HepG2 (cell line): ENCODE measurements around the gene STIM1. TPM values are rescaled to one million over a fixed set of nuclear protein-coding genes. Genes with fewer than 3 reads are reported as not detected.

Experiments used
- AKAP8 ChIP-seq: sonication (generic); formaldehyde crosslinking; IDR thresholded peaks from 2 replicates; pipeline ENCODE4 v1.5.1; 2020; ENCODE audit warnings: mild to moderate bottlenecking, missing genetic modification reagents
- CREM ChIP-seq, 2 experiments: sonication (generic) in 1 of 2; formaldehyde crosslinking in 1 of 2; IDR thresholded peaks; 2 replicates each; pipeline versions ENCODE4 v1.4.0 to v1.6.1; 2016 to 2020; ENCODE audit warnings: antibody characterized with exemption in 1 of 2, mild to moderate bottlenecking in 1 of 2, missing genetic modification reagents in 1 of 2
- MXD3 ChIP-seq: IDR thresholded peaks from 2 replicates; pipeline ENCODE4 v1.6.1; 2016; ENCODE audit warnings: mild to moderate bottlenecking, missing biosample characterization, missing genetic modification reagents
- NFYC ChIP-seq: IDR thresholded peaks from 2 replicates; pipeline ENCODE4 v1.6.1; 2016; ENCODE audit warnings: missing genetic modification reagents, missing compliant biosample characterization
- TARDBP ChIP-seq: sonication (generic); formaldehyde crosslinking; IDR thresholded peaks from 2 replicates; pipeline ENCODE4 v1.8.0; 2022; ENCODE audit warnings: mild to moderate bottlenecking, missing genetic modification reagents
- TFDP1 ChIP-seq: IDR thresholded peaks from 2 replicates; pipeline ENCODE4 v1.6.1; 2016; ENCODE audit warnings: missing compliant biosample characterization, missing genetic modification reagents, borderline replicate concordance
- THAP8 ChIP-seq: sonication (generic); formaldehyde crosslinking; IDR thresholded peaks from 2 replicates; pipeline ENCODE4 v1.5.1; 2020; ENCODE audit warnings: missing genetic modification reagents, mild to moderate bottlenecking, borderline replicate concordance
- ZBTB37 ChIP-seq: sonication (generic); formaldehyde crosslinking; IDR thresholded peaks from 2 replicates; pipeline ENCODE4 v1.4.0; 2020; ENCODE audit warnings: mild to moderate bottlenecking, missing genetic modification reagents
- ZHX1 ChIP-seq: sonication (generic); formaldehyde crosslinking; IDR thresholded peaks from 2 replicates; pipeline ENCODE4 v1.8.1; 2022; ENCODE audit warnings: low read depth, mild to moderate bottlenecking, missing genetic modification reagents
- ZNF281 ChIP-seq: sonication (generic); formaldehyde crosslinking; IDR thresholded peaks from 2 replicates; pipeline ENCODE4 v1.4.0; 2020; ENCODE audit warnings: missing genetic modification reagents, borderline replicate concordance
- ZNF326 ChIP-seq: sonication (generic); formaldehyde crosslinking; IDR thresholded peaks from 2 replicates; pipeline ENCODE4 v1.4.0; 2020; ENCODE audit warnings: missing genetic modification reagents, borderline replicate concordance
- ZNF33A ChIP-seq: sonication (generic); formaldehyde crosslinking; IDR thresholded peaks from 2 replicates; pipeline ENCODE4 v1.5.1; 2020; ENCODE audit warnings: missing genetic modification reagents, mild to moderate bottlenecking, moderate library complexity, borderline replicate concordance
- ZNF343 ChIP-seq: sonication (generic); formaldehyde crosslinking; IDR thresholded peaks from 2 replicates; pipeline ENCODE4 v1.4.0; 2020; ENCODE audit warnings: mild to moderate bottlenecking, missing genetic modification reagents
- ZNF430 ChIP-seq: sonication (generic); formaldehyde crosslinking; IDR thresholded peaks from 2 replicates; pipeline ENCODE4 v1.9.0; 2021; ENCODE audit warnings: mild to moderate bottlenecking, missing genetic modification reagents
- ZNF432 ChIP-seq: sonication (generic); formaldehyde crosslinking; IDR thresholded peaks from 2 replicates; pipeline ENCODE4 v1.5.0; 2020; ENCODE audit warnings: missing genetic modification reagents, mild to moderate bottlenecking, borderline replicate concordance
- ZNF501 ChIP-seq: sonication (generic); formaldehyde crosslinking; IDR thresholded peaks from 2 replicates; pipeline ENCODE4 v1.5.1; 2020; ENCODE audit warnings: mild to moderate bottlenecking, moderate library complexity, missing genetic modification reagents
- ZNF572 ChIP-seq: sonication (generic); formaldehyde crosslinking; IDR thresholded peaks from 2 replicates; pipeline ENCODE4 v1.5.1; 2020; ENCODE audit warnings: mild to moderate bottlenecking, missing genetic modification reagents
- ZNF891 ChIP-seq: sonication (generic); formaldehyde crosslinking; IDR thresholded peaks from 2 replicates; pipeline ENCODE4 v1.5.0; 2020; ENCODE audit warnings: mild to moderate bottlenecking, missing genetic modification reagents
- polyA plus RNA-seq, 8 experiments: library from polyadenylated mRNA; depleted of rRNA in 3 of 8; stranded (reverse) in 7 of 8; unstranded in 1 of 8; fragments of >200 nt; fragmentation: Illumina TruSeq in 4 of 8; extraction: Trizol in 4 of 8; gene quantifications; 2 replicates each; pipeline versions ENCODE4 v1.2.1 to v1.2.3, GENCODE V29; 2011 to 2016; ENCODE audit warnings: low read depth in 4 of 8, missing spikeins in 1 of 8, mixed read lengths in 1 of 8; ENCODE audit not compliant: insufficient read depth in 1 of 8
- total RNA-seq, 5 experiments: library from RNA; depleted of rRNA; stranded (reverse); fragments of >200 nt; fragmentation: Illumina TruSeq; extraction: Trizol; gene quantifications; 2 replicates each; pipeline ENCODE4 v1.2.3, GENCODE V29; 2016; ENCODE audit warnings: low read depth in 1 of 5

The STIM1 gene
- total and polyA plus RNA-seq, 2 of the 13 experiments (the other 11 are each of a cell fraction or from before 2014, with no cell fraction given): 19.2 to 28.5 TPM

- no peak for TF ChIP-seq ZNF326 (CRISPR knock-in tag)
- no peak for TF ChIP-seq TARDBP
- TF ChIP-seq ZNF281: no peak
- 0 out of 2 replicates have a peak, but pooled peaks have one; percentile 18 for TF ChIP-seq ZNF430
- peak; percentile 74 for TF ChIP-seq ZNF501 (CRISPR knock-in tag)
- TF ChIP-seq ZBTB37 (CRISPR knock-in tag): no peak
- no peak for TF ChIP-seq ZNF572
- TF ChIP-seq NFYC (CRISPR knock-in tag): peak; percentile 34; the same call in 1 of the 2 replicates
- TF ChIP-seq ZHX1 (CRISPR knock-in tag): no peak
- TF ChIP-seq ZNF33A (CRISPR knock-in tag): no peak
- no peak for TF ChIP-seq CREM (IDR thresholded peaks at IDR 0.05)
- no peak for TF ChIP-seq CREM (CRISPR knock-in tag; IDR thresholded peaks at IDR 0.05)
- TF ChIP-seq MXD3 (CRISPR knock-in tag): 0 out of 2 replicates have a peak, but pooled peaks have one; percentile 33
- TF ChIP-seq TFDP1 (CRISPR knock-in tag): peak; percentile 91
- no peak; the same call in 1 of the 2 replicates for TF ChIP-seq THAP8
- no peak for TF ChIP-seq AKAP8 (CRISPR knock-in tag)
- no peak for TF ChIP-seq ZNF343 (CRISPR knock-in tag)
- no peak for TF ChIP-seq ZNF432 (CRISPR knock-in tag)
- TF ChIP-seq ZNF891 (CRISPR knock-in tag): no peak
Observed at GRCh38 chr11:3841426-3842350, 13.8 kb upstream of the STIM1 start (continued).
